ENCODE measurements around the gene TOPAZ1. TPM values are rescaled to one million over a fixed set of nuclear protein-coding genes. Genes with fewer than 3 reads are reported as not detected.

Gene TOPAZ1
- total and polyA plus RNA-seq, 9 of the 15 experiments (the other 6 are each of a cell fraction or from before 2014, with no cell fraction given): 0.01 TPM; not detected in 8

GRCh38 chr3:44348993-44349392 lies 107.3 kb downstream of the TOPAZ1 start (continued):
- TF ChIP-seq ZHX1 (conservative IDR thresholded peaks at IDR 0.05; ENCODE audit: low read length): no peak
- TF ChIP-seq PRMT5 (CRISPR knock-in tag; IDR thresholded peaks at IDR 0.05): no peak
- TF ChIP-seq CBX8 (IDR thresholded peaks at IDR 0.05; ENCODE audit: borderline replicate concordance, extremely low read depth, low read depth, low read length, poor library complexity, severe bottlenecking): no peak
- no peak for TF ChIP-seq EWSR1 (IDR thresholded peaks at IDR 0.05; ENCODE audit: borderline replicate concordance, low read depth, partially characterized antibody)
- TF ChIP-seq, protein P1, sequence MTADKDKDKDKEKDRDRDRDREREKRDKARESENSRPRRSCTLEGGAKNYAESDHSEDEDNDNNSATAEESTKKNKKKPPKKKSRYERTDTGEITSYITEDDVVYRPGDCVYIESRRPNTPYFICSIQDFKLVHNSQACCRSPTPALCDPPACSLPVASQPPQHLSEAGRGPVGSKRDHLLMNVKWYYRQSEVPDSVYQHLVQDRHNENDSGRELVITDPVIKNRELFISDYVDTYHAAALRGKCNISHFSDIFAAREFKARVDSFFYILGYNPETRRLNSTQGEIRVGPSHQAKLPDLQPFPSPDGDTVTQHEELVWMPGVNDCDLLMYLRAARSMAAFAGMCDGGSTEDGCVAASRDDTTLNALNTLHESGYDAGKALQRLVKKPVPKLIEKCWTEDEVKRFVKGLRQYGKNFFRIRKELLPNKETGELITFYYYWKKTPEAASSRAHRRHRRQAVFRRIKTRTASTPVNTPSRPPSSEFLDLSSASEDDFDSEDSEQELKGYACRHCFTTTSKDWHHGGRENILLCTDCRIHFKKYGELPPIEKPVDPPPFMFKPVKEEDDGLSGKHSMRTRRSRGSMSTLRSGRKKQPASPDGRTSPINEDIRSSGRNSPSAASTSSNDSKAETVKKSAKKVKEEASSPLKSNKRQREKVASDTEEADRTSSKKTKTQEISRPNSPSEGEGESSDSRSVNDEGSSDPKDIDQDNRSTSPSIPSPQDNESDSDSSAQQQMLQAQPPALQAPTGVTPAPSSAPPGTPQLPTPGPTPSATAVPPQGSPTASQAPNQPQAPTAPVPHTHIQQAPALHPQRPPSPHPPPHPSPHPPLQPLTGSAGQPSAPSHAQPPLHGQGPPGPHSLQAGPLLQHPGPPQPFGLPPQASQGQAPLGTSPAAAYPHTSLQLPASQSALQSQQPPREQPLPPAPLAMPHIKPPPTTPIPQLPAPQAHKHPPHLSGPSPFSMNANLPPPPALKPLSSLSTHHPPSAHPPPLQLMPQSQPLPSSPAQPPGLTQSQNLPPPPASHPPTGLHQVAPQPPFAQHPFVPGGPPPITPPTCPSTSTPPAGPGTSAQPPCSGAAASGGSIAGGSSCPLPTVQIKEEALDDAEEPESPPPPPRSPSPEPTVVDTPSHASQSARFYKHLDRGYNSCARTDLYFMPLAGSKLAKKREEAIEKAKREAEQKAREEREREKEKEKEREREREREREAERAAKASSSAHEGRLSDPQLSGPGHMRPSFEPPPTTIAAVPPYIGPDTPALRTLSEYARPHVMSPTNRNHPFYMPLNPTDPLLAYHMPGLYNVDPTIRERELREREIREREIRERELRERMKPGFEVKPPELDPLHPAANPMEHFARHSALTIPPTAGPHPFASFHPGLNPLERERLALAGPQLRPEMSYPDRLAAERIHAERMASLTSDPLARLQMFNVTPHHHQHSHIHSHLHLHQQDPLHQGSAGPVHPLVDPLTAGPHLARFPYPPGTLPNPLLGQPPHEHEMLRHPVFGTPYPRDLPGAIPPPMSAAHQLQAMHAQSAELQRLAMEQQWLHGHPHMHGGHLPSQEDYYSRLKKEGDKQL (CRISPR knock-in tag; IDR thresholded peaks at IDR 0.05; ENCODE audit: borderline replicate concordance): no peak
- TF ChIP-seq ESRRA (IDR thresholded peaks at IDR 0.05; ENCODE audit: borderline replicate concordance, low read depth): no peak
- TF ChIP-seq ARID1B (IDR thresholded peaks at IDR 0.05): peak; percentile 84
- TF ChIP-seq ZNF589 (CRISPR knock-in tag; IDR thresholded peaks at IDR 0.05; ENCODE audit: low read depth): no peak
- TF ChIP-seq RNF2 (IDR thresholded peaks at IDR 0.05): no peak

Measured in K562 (cell line).